ENCODE data around the gene POLA1. TPM values are rescaled to one million over a fixed set of nuclear protein-coding genes. Genes with fewer than 3 reads are reported as not detected.

Gene POLA1
- total RNA-seq, 1 donor from 2014 or later = 44.0 TPM

- FAIRE-seq (peak; percentile 3), DNase-seq (ENCODE audit: low spot score in 2 of 2) (no peak)
These were observed 268.1 kb downstream of the POLA1 start for GRCh38 chrX:24961809-24962208.

- no peak for FAIRE-seq
- DNase-seq (ENCODE audit: low spot score in 2 of 2) = no peak
These were observed 270.1 kb downstream of the POLA1 start for GRCh38 chrX:24963823-24964222.

DNA sequence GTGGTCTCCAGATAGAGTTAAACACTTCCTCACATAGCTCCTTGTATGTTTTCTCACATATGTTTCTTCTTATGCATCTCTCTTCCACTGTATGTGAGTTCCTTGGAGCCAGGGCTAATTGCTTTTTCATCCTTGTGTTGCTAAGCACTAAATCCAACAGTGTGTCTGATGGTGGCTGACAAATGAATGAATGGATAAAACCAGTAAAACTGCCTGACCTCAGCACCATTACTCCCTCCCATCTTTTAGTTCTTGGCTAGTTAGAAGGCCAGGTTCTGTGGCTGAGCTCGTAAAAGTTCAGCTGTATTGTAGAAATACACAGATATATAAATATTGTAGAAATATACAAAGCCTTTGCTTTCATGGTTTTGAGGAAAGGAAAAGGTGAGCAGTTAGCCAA is 271.7 kb downstream of the POLA1 start:
- FAIRE-seq = no peak
- DNase-seq (ENCODE audit: low spot score in 2 of 2) = no peak

- FAIRE-seq = no peak
- DNase-seq (ENCODE audit: low spot score in 2 of 2) = no peak
These were observed 276.1 kb downstream of the POLA1 start for GRCh38 chrX:24969812-24970211.

GRCh38 chrX:24979081-24979480 is 285.4 kb downstream of the POLA1 start:
- FAIRE-seq (no peak), DNase-seq (ENCODE audit: low spot score in 2 of 2) (no peak)

DNA sequence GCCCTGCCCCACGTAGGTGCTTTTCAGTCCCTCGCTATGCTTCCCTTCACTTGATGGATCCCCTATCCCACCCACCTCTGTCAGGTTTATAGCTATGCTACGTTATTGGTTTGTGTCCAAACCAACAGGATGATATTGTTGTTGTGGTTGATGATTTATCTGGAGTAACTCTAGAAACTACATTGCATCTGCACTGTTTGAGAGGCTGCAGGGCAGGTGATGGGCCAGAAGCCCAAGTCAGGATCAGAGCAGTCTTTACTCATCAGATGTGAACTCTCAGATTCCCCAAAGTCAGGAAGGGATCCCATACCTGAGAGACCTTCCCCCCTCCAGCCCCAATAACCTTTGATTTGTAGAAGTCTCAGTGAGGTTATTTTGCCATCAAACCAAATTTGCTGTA is 287.3 kb downstream of the POLA1 start:
- no peak for DNase-seq (ENCODE audit: low spot score in 2 of 2)
- FAIRE-seq = no peak

DNA sequence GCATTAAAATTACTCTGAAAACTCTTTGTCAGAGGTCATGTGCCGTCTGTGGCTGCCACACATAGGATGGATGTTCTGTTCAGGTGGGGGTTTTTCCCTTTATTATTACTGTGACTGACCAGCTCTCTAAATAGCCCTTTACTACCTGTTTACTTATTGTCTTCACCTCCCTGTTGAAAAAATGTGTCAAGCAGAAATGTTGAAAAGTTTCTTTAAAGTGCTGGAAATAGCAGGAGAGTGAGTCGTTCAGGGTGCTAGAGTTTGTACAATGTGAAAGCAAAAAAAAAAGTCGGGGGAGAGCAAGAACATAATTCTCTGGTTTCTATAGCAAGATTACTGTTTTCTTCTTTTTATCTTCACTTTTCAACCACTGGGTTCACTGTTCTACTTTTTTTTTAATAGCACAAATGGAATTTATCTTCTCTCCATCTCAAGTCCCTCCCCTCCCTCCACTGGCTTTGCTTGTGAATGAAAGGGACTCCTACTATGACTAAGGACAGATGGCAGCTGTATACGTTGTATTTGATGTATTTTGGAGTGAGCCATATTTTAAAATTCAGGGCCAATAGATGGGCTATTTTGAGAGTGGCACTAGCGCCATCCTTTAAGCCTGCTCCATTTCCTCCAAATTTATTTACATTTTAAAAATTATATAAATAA is 288.7 kb downstream of the POLA1 start:
- DNase-seq (ENCODE audit: low spot score in 2 of 2) = no peak
- FAIRE-seq = no peak

DNA sequence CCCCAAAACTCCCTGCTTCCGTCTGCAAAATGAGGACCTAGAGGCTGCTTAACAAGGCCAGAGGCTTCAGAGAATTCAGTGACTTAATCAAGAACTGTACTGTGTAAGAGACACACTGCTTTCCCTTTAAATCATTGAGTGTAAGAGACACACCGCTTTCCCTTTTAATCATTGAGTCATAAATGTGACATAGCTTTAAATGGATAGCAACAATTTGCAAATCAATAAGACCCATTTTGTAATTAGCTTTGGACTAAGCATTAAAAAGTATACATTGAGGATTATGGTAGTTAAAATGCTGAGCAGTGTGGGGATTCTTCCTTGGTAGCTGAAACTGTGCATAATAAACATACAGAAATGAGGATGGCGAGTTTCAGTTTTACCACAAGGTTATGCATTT is 290.2 kb downstream of the POLA1 start:
- FAIRE-seq (no peak), DNase-seq (ENCODE audit: low spot score in 2 of 2) (no peak)

- no peak for FAIRE-seq
- DNase-seq (ENCODE audit: low spot score in 2 of 2) = no peak
These were observed 291.4 kb downstream of the POLA1 start for GRCh38 chrX:24985120-24985519.

GRCh38 chrX:24987731-24988130 is 294.0 kb downstream of the POLA1 start:
- FAIRE-seq = no peak
- no peak for DNase-seq (ENCODE audit: low spot score in 2 of 2)

GRCh38 chrX:24988314-24988713 is 294.6 kb downstream of the POLA1 start:
- FAIRE-seq = no peak
- no peak for DNase-seq (ENCODE audit: low spot score in 2 of 2)

DNA sequence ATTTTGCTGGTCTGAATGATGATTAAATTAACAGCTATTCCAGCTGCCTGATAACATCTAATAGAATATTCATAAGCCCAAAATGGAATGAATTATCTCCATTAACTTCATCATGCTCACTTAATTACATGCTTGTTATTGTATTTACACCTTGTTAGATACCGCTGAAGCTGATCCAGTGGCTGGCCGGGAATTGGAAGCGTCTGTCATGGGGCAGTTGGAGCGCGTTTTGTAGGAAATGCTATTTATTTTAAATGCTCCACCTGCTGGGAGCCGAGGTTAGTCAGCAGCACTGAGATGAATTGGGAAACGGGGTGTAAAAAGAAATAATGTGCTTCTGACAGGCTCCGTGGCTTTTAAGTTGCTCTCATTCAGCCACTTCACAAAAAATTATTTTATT is 296.8 kb downstream of the POLA1 start:
- FAIRE-seq (no peak), DNase-seq (ENCODE audit: low spot score in 2 of 2) (no peak)

DNA sequence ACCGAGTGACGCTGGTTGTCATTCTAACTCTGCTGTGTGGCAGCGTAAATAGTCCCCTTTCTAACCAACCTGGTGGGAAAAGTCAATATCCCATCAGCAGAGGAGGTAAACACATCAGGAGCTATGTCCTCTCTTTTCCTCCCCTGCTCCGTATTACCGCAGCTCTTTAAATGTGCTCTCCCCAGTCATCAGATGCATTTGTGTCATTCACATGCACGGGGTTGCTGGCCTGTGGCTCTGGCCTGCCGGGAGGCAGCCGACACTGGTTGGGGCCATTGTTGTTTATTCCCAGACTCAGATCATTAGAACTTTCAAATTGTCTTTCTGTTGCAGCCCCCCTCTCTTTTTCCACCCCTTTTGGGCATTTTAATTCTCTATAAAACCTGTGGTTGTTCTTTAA is 300.2 kb downstream of the POLA1 start:
- DNase-seq (ENCODE audit: low spot score in 2 of 2) (no peak), FAIRE-seq (no peak)

- no peak for FAIRE-seq
- no peak for DNase-seq (ENCODE audit: low spot score in 2 of 2)
These were observed 302.5 kb downstream of the POLA1 start for GRCh38 chrX:24996096-24996709.

- FAIRE-seq (no peak), DNase-seq (ENCODE audit: low spot score in 2 of 2) (no peak)
These were observed 305.8 kb downstream of the POLA1 start for GRCh38 chrX:24999511-24999910.

- FAIRE-seq (no peak), DNase-seq (ENCODE audit: low spot score in 2 of 2) (no peak)
These were observed 308.3 kb downstream of the POLA1 start for GRCh38 chrX:25001808-25002660.

- FAIRE-seq (no peak), DNase-seq (ENCODE audit: low spot score in 2 of 2) (no peak)
These were observed 308.9 kb downstream of the POLA1 start for GRCh38 chrX:25002661-25003020.

- FAIRE-seq = no peak
- no peak for DNase-seq (ENCODE audit: low spot score in 2 of 2)
These were observed 309.5 kb downstream of the POLA1 start for GRCh38 chrX:25003066-25003849.

- DNase-seq (ENCODE audit: low spot score in 2 of 2) = no peak
- no peak for FAIRE-seq
These were observed 310.3 kb downstream of the POLA1 start for GRCh38 chrX:25004040-25004439.

DNA sequence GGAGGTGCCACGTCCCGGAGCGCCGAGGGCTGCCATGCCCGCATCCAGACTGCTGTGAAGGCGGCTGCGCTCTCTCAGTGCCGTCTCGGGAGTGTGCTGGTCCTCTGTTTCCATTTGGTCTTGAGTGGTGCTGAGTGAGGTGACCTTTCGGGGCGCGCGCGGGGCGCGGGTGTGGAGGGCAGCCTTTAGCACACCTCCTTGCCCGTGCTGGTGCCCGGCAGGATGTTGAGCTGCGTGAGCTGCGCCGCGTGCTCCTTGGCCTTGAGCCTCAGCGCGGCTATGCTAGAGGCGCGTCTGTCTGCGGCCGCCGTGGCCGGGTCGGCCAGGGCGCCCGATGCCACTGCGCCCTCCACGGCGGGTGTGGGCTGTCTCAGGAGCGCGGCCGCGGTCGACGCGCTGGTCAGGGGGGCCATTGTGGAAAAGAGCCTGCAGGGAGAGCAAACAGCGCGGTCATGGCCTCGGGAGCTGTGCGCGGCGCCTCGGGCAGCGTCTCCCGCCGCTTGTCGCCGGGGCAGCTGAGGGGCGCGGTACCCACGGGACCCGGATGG is 310.8 kb downstream of the POLA1 start:
- DNase-seq (ENCODE audit: low spot score in 2 of 2) (no peak), FAIRE-seq (no peak)

GRCh38 chrX:25005034-25005381 is 311.3 kb downstream of the POLA1 start:
- DNase-seq (ENCODE audit: low spot score in 2 of 2) (no peak), FAIRE-seq (no peak)

Measured in frontal cortex (tissue), 4 donors.